Ureter (tissue), 1 donor: Measurements from ENCODE around the gene KDM4B. TPM values are rescaled to one million over a fixed set of nuclear protein-coding genes. Genes with fewer than 3 reads are reported as not detected.
"Not testable (repeated sequence)": the region's sequence is repeated elsewhere in the genome, so short reads cannot be mapped to it uniquely, and the experiment has no call there.

ENCODE experiments used
- DNase-seq: peaks from one replicate; pipeline ENCODE4 v3.0.0-alpha.2; 2020; ENCODE audit warnings: low spot score
- total RNA-seq: library from RNA; stranded (reverse); gene quantifications from one replicate; pipeline ENCODE4 v1.2.4, GENCODE V29; 2023
- donor health status: DM: yes; HTN: yes; CAD: no.

The KDM4B gene
- total RNA-seq, 1 donor from 2014 or later, result 58.3 TPM

GRCh38 chr19:5164845-5165696, 196.2 kb downstream of the KDM4B start:
- not testable (repeated sequence) for DNase-seq

DNA sequence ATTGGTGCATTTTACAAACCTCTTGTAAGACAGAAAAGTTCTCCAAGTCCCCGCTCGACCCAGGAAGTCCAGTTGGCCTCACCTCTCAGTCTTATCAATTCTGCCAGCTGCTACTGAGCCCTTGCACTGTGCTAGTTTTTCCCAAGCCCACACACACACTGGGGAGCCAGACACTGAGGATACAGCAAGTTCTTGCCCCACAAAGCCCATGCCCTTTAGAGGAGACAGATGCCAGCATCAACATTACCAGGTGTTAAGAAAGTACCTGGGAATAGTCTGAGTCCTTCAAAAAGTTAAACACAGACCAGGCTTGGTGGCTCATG, 196.7 kb downstream of the KDM4B start:
- no peak for DNase-seq

DNA sequence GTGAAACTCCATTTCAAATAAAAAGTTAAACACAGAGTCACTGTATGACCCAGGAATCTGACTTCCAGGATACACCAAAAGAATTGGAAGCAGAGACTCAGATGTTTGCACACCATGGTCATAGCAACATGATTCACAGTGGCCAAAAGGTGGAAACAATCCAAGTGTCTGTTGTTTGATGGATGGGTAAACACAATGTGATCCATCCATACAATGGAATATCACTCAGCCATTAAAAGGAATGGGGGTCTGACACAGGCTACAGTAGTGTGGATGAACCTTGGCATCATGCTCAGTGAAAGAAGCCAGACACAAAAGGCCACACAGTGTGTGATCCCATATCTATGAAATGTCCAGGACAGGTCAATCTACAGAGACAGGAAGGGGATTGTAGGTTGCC, 197.3 kb downstream of the KDM4B start:
- no peak for DNase-seq

DNA sequence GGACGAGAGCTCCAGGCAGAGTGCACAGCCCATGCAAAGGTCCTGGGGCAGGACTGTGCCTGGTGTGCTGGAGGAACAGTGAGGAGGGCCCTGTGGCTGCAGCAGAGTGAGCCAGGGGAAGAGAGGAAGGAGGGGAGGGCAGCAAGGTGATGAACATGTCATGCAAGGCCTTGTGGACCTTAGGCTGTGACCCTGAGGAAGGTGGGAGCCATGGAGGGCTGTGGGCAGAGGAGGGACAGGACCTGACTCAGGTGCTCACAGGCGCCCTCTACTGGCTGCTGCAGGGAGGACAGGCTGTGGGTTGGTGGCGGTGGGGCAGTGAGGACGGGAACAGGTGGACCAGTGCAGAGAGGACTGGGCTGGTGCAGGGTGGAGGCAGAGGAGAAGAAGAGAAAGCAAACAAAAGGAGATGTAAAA, 201.4 kb downstream of the KDM4B start:
- DNase-seq, result no peak

GRCh38 chr19:5171711-5172110, 202.8 kb downstream of the KDM4B start:
- DNase-seq, result no peak

DNA sequence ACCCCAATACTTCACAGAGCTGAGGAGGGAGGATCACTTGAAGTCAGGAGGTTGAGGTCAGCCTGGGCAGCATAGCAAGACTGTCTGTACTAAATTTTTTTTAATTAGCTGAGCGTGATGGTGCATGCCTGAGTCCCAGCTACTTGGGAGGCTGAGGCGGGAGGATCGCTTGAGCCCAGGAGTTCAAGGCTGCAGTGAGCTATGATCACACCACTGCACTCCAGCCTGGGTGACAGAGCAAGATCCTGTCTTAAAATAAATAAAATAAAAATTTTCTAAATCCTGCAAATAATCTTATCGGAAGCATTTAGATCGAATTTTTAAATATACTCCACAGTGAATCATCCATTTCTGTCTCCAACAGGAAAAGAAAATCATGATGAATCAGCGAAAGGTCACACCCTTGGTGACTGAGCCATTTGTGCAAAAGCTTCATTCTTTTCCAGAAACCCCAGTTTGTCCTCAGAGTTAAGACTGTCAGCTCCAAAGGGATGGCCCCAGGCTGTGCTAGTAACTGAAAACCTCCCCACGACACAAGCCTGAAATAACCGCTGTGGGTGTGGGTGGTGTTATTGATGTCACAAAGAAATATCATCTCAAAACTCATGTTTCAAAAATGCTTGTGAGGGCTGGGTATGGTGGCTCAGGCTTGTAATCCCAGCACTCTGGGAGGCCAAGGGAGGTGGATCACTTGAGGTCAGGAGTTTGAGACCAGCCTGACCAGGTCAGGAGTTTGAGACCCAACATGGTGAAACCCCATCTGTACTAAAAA, 204.1 kb downstream of the KDM4B start:
- DNase-seq, result no peak

- DNase-seq, result no peak
Measured at GRCh38 chr19:5173993-5174392, 205.1 kb downstream of the KDM4B start.

DNA sequence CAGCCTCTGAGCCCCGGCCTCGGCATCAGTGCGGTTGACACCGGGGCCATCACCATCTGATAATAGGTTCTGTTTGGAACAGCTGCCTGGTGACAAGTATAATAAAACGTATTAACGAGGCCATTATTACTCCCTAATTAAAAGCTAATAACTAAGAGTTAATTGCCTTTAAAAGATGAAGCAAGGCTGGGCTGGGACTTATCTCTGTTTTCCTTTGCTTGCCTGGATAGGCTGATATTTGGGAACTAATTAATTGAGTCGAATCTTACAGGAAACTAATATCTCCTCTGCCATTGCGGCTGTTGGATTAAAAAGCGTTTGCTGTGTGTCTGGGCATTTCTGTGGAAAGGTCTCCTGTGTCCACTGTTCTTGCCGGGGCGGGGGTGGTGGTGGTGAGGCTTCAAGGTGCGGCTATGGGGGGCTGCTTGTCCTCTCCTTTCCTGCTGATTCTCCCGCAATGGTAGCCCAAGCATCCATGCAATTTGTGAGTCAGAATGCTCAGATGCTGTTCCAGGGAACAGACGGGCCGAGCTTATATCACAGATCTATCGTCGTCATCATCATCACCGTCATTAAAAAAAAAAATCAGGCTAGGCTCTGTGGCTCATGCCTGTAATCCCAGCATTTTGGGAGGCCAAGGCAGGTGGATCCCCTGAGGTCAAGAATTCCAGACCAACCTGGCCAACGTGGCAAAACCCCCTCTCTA, 209.0 kb downstream of the KDM4B start:
- DNase-seq, result no peak

DNA sequence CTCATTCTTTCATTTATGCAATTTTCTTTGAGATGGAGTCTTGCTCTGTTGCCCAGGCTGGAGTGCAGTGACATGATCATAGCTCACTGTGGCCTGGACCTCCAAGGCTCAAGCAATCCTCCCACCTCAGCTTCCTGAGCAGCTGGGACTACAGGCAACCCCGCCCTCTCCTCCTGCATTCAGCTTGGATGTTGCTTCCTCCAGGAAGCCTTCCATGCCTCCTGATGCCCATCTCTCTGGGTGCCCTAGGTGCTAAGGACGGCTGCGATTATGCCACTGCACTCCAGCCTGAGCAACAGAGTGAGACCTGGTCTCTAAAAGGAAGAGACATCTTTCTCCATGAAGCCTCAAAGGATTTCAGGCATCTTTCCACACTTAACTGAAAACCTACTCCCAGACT, 209.9 kb downstream of the KDM4B start:
- no peak for DNase-seq

DNA sequence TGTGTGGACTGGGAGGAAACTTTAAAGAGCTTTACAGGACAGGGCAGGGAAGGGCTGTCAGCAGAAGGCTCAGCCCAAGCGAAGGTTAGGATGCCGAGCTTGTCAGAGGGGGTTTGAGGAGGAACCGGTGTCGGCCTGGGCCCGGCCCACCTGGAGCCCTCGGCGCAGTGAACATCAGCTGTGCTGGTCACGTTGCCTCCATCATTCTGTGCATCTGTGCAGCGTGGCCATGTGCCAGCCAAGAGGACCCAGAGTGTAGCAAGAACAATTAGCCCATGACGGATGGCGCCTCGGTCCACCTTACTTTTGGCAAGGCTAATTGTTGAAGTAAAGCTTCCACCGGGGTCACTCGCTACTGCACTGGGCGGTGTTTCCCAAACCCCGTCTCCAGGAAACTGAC, 210.3 kb downstream of the KDM4B start:
- DNase-seq, result no peak

DNA sequence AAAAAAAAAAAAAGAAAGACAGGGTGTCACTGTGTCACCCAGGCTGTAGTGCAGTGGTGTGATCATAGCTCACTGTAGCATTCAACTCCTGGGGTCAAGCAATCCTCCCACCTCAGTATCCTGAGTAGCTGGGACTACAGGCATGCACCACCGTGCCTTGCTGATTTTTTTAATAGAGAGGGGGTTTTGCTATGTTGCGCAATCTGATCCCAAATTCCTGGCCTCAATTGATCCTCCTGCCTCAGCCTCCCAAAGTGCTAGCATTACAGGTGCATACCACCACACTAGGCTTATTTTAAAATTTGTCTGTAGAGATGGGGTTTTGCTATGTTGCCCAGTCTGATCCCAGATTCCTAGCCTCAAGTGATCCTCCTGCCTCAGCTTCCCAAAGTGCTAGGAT, 212.4 kb downstream of the KDM4B start:
- DNase-seq, result no peak

GRCh38 chr19:5182751-5183150, 213.8 kb downstream of the KDM4B start:
- DNase-seq, result no peak

DNA sequence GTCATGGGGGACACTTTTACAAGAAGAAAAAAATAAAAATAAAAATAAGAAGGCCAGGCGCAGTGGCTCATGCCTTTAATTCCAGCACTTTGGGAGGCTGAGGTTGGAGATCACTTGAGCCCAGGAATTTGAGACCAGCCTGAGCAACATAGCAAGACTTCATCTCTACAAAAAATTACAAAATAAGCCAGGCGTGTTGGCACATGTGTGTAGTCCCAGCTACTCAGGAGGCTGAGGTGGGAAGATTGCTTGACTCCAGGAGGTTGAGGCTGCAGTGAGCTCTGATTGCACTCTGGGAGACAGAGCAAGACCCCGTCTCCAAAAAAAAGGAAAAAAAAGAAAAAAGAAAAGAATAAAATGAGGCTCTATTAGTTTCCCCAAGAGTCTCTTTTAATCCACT, 214.7 kb downstream of the KDM4B start:
- DNase-seq, result no peak

- no peak for DNase-seq
Measured at GRCh38 chr19:5184930-5185329, 216.0 kb downstream of the KDM4B start.

DNA sequence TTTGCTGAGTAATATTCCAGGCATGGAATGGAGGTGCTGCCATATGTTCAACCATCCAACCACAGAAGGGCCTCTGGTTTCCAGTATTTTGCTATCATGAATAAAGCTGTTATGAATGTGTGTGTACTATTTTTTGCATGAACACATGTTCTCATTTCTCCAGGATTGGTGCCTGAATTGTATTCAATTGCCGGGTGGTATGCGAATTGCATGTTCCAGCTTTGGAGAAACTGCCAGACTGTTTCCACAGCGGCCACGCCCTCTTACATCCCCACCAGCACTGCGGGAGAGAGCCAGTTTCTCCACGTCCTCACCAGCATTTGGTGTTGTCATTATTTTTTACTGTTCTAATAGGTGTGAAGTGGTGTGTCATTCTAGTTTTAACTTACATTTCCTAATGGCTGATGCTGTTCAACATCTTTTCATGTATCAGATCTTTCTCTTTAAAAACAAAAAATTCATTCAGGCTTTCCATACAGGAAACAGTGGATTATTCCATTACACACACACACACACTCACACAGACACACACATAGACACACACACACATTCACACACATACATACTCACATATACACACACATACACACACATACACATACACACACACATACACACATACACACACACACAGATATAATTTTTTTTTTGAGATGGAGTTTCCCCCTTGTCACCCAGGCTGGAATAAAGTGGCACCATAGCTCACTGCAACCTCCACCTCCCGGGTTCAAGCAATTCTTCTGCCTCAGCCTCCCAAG, 217.6 kb downstream of the KDM4B start:
- no peak for DNase-seq

- no peak for DNase-seq
Measured at GRCh38 chr19:5188548-5189317, 219.8 kb downstream of the KDM4B start.

DNA sequence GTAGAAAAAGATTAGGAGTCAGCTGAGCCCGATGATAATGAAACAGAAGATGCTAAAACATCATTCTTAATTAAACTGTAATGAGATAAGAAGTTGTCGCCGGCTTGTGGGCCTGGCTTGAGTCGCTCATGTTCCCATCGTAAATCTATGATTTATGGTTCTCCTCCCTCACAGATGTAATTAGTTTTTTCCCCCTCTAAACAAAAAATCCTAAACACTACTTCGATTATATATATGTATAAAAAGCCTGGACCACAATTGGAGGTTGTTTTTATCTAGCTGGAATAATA, 220.3 kb downstream of the KDM4B start:
- DNase-seq, result no peak

DNA sequence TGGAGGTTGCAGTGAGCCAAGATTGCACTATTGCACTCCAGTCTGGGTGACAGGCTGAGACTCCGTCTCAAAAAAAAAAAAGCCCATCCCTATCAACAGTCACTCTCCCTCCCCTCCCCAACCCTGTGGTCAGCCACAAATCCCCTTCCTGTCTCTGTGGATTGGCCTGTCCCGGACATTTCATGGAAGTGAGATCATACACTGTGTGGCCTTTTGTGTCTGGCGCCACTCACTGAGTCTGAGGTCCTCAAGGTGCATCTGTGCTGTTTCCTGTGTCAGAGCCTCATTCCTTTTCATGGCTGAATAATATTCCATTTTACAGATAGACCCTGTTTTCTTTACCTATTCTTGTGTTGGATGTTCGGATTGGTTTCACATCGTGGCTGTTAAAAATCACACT, 222.2 kb downstream of the KDM4B start:
- DNase-seq, result no peak

DNA sequence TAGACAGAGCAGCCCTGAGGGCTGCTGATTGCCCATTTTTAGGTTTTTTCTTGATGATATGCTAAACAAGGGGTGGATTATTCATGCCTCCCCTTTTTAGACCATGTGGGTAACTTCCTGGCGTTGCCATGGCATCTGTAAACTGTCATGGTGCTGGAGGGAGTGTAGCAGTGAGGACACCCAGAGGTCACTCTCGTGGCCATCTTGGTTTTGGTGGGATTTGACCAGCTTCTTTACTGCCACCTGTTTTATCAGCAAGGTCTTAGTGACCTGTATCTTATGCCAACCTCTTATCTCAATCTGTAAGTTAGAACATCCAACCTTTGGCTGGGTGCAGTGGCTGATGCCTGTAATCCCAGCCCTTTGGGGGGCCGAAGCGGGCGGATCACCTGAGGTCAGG, 223.7 kb downstream of the KDM4B start:
- DNase-seq, result no peak

DNA sequence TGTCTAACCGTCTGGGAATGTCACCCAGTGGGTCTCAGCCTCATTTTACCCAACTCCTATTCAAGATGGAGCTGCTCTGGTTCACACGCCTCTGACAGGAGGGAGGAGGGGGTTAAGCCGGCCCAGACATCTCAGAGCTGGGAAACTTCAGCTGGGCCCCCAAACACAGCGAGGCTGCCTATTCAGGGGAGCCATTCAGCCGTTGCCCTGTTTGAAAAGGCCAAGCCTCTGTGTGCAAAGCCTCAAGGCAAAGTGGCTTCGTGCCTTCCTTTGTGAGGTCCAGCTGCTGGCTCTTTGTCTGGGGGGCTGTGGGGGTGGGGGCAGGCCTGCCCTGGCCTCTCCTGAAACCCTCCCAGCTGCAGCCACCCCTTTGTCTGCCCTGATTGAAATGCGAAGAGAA, 224.3 kb downstream of the KDM4B start:
- DNase-seq, result no peak

- no peak for DNase-seq
Measured at GRCh38 chr19:5194641-5195040, 225.7 kb downstream of the KDM4B start.
